Measurements from ENCODE around the gene NUTM2E.
"Not testable (repeated sequence)": the region's sequence is repeated elsewhere in the genome, so short reads cannot be mapped to it uniquely, and the experiment has no call there.

Gene NUTM2E

GRCh38 chr10:79826496-79827215 is at the start of gene NUTM2E:
Gene NUTM2E (plus strand): TSS chr10:79826739. CDS start chr10:79841741, 15,002 bp downstream.
- peak; percentile 23 for DNase-seq (ENCODE audit: low spot score)

GRCh38 chr10:79777997-79778396 is 48.5 kb upstream of the NUTM2E start:
- DNase-seq (ENCODE audit: low spot score): not testable (repeated sequence)

- DNase-seq (ENCODE audit: low spot score): peak; percentile 20
Measured at GRCh38 chr10:79779310-79779938, 47.1 kb upstream of the NUTM2E start.

- DNase-seq (ENCODE audit: low spot score): not testable (repeated sequence)
Measured at GRCh38 chr10:79779992-79780391, 46.5 kb upstream of the NUTM2E start.

- DNase-seq (ENCODE audit: low spot score): not testable (repeated sequence)
Measured at GRCh38 chr10:79781584-79781983, 45.0 kb upstream of the NUTM2E start.

- not testable (repeated sequence) for DNase-seq (ENCODE audit: low spot score)
Measured at GRCh38 chr10:79787455-79787952, 39.0 kb upstream of the NUTM2E start.

GRCh38 chr10:79789351-79789750 is 37.2 kb upstream of the NUTM2E start:
- DNase-seq (ENCODE audit: low spot score): not testable (repeated sequence)

GRCh38 chr10:79791906-79792517 is 34.5 kb upstream of the NUTM2E start:
- not testable (repeated sequence) for DNase-seq (ENCODE audit: low spot score)

GRCh38 chr10:79799337-79799736 is 27.2 kb upstream of the NUTM2E start:
- not testable (repeated sequence) for DNase-seq (ENCODE audit: low spot score)

GRCh38 chr10:79805857-79806256 is 20.7 kb upstream of the NUTM2E start:
- DNase-seq (ENCODE audit: low spot score): not testable (repeated sequence)

GRCh38 chr10:79811895-79812294 is 14.6 kb upstream of the NUTM2E start:
- not testable (repeated sequence) for DNase-seq (ENCODE audit: low spot score)

GRCh38 chr10:79816290-79816689 is 10.2 kb upstream of the NUTM2E start:
- not testable (repeated sequence) for DNase-seq (ENCODE audit: low spot score)

- not testable (repeated sequence) for DNase-seq (ENCODE audit: low spot score)
Measured at GRCh38 chr10:79823387-79823786, 3.2 kb upstream of the NUTM2E start.

GRCh38 chr10:79825587-79826011 is 940 bp upstream of the NUTM2E start:
- not testable (repeated sequence) for DNase-seq (ENCODE audit: low spot score)

- DNase-seq (ENCODE audit: low spot score): not testable (repeated sequence)
Measured at GRCh38 chr10:79826131-79826495, 426 bp upstream of the NUTM2E start.

GRCh38 chr10:79833833-79834232 is 7.3 kb downstream of the NUTM2E start:
- DNase-seq (ENCODE audit: low spot score): not testable (repeated sequence)

GRCh38 chr10:79835891-79836290 is 9.4 kb downstream of the NUTM2E start:
- DNase-seq (ENCODE audit: low spot score): not testable (repeated sequence)

- not testable (repeated sequence) for DNase-seq (ENCODE audit: low spot score)
Measured at GRCh38 chr10:79836891-79837290, 10.4 kb downstream of the NUTM2E start.

- not testable (repeated sequence) for DNase-seq (ENCODE audit: low spot score)
Measured at GRCh38 chr10:79838441-79838840, 11.9 kb downstream of the NUTM2E start.

GRCh38 chr10:79853191-79853854 is 26.8 kb downstream of the NUTM2E start:
- DNase-seq (ENCODE audit: low spot score): not testable (repeated sequence)

- DNase-seq (ENCODE audit: low spot score): not testable (repeated sequence)
Measured at GRCh38 chr10:79862269-79862668, 35.7 kb downstream of the NUTM2E start.

- DNase-seq (ENCODE audit: low spot score): not testable (repeated sequence)
Measured at GRCh38 chr10:79862803-79863202, 36.3 kb downstream of the NUTM2E start.

Data from HuH-7 (cell line).